Panc1 (cell line): Measurements from ENCODE around the gene INPP4B. TPM values are rescaled to one million over a fixed set of nuclear protein-coding genes. Genes with fewer than 3 reads are reported as not detected.

ENCODE experiments used
- ATAC-seq: fragments of 200-7000 bp; cut with Tn5 transposase; 2 replicates; pipeline ENCODE4 v1.9.1; 2020; ENCODE audit warnings: mild to moderate bottlenecking, moderate library complexity
- BruUV-seq: library from RNA; stranded (reverse); fragments of 400-500 nt; replicated peaks from 2 replicates; lab custom pipeline; 2021; lab: Mats Ljungman, UMichigan
- CTCF ChIA-PET: fragments of 300-600 bp; sonication (Branson Sonifier 250); formaldehyde crosslinking; loops from one replicate; lab custom pipeline; 2022; ENCODE audit warnings: antibody characterized with exemption; lab: Charles Lee
- POLR2A ChIA-PET: fragments of 300-600 bp; sonication (Branson Sonifier 250); formaldehyde crosslinking; loops from one replicate; lab custom pipeline; 2022; ENCODE audit warnings: antibody characterized with exemption; lab: Charles Lee
- DNase-seq: peaks from one replicate; pipeline ENCODE4 v3.0.0-alpha.2; 2010; ENCODE audit warnings: low read depth, low spot score
- H3K27ac ChIP-seq: 2 replicates; pipeline ENCODE4 v1.5.1; 2011; ENCODE audit warnings: mild to moderate bottlenecking, low read length, inconsistent platforms
- H3K27me3 ChIP-seq: fragments of 200-500 bp; sonication (Bioruptor generic); 2 replicates; pipeline ENCODE4 v1.6.0; 2014; ENCODE audit warnings: low read length, inconsistent platforms; ENCODE audit not compliant: control insufficient read depth, insufficient read depth
- H3K36me3 ChIP-seq: fragments of 200-500 bp; sonication (Bioruptor generic); 2 replicates; pipeline ENCODE4 v1.5.1; 2014; ENCODE audit warnings: inconsistent platforms, mild to moderate bottlenecking, low read length, moderate library complexity; ENCODE audit not compliant: control insufficient read depth, insufficient read depth
- H3K4me1 ChIP-seq: 2 replicates; pipeline ENCODE4 v1.5.1; 2011; ENCODE audit warnings: inconsistent platforms, mild to moderate bottlenecking, low read length, moderate library complexity; ENCODE audit not compliant: control insufficient read depth, insufficient read depth
- H3K4me3 ChIP-seq, 2 experiments: 2 replicates each; pipeline ENCODE4 v1.5.1; 2011 to 2012; ENCODE audit warnings: low read depth in 2 of 2, low read length in 2 of 2, mild to moderate bottlenecking in 2 of 2, inconsistent platforms in 1 of 2, moderate library complexity in 1 of 2
- H3K9me3 ChIP-seq: fragments of 200-500 bp; sonication (Bioruptor generic); 2 replicates; pipeline ENCODE4 v1.5.1; 2014; ENCODE audit warnings: low read depth, mild to moderate bottlenecking, inconsistent platforms, low read length, moderate library complexity; ENCODE audit not compliant: control insufficient read depth, insufficient read depth
- POLR2AphosphoS5 ChIP-seq: IDR thresholded peaks from 2 replicates; pipeline ENCODE4 v1.6.1; 2012; ENCODE audit warnings: mild to moderate bottlenecking, low read depth, low read length, moderate library complexity
- SIN3A ChIP-seq: IDR thresholded peaks from 2 replicates; pipeline ENCODE4 v1.6.1; 2012; ENCODE audit warnings: low read depth, mild to moderate bottlenecking, low read length, moderate library complexity, borderline replicate concordance; ENCODE audit not compliant: insufficient read depth
- TCF7L2 ChIP-seq: IDR thresholded peaks from 2 replicates; pipeline ENCODE4 v1.6.1; 2011; ENCODE audit warnings: mild to moderate bottlenecking, low read depth, low read length, inconsistent platforms
- in situ Hi-C: cut with HindIII; loops from 2 replicates; pipeline ENCODE4 v1.10.0; 2016; ENCODE audit warnings: low sequenced_read_pairs, low pct_unique_long_range_greater_than_20kb
- intact Hi-C: fragments of 100-400 bp; cut with micrococcal nuclease; formaldehyde crosslinking; loops from one replicate; pipeline ENCODE4 v1.10.0; 2022; ENCODE audit not compliant: unreplicated experiment
- total RNA-seq: library from RNA; stranded (reverse); gene quantifications from one replicate; pipeline ENCODE4 v1.2.1, GENCODE V29; 2021; ENCODE audit not compliant: unreplicated experiment
- TF ChIP-seq, protein P1 (sequence below), 2 experiments: IDR thresholded peaks; 2 replicates each; pipeline ENCODE4 v1.6.1; 2011 to 2012; ENCODE audit warnings: low read depth in 2 of 2, control low read depth in 1 of 2, low read length in 1 of 2, mild to moderate bottlenecking in 1 of 2, moderate library complexity in 1 of 2; ENCODE audit not compliant: insufficient read depth in 1 of 2
- TF ChIP-seq, protein P2 (sequence below): fragments of 450-650 bp; IDR thresholded peaks from 2 replicates; pipeline ENCODE4 v1.5.1; 2017; ENCODE audit warnings: mild to moderate bottlenecking

The INPP4B gene
- total RNA-seq, 1 experiment from 2014 or later, result 4.5 TPM

- H3K27ac ChIP-seq, result no peak overlapping the region
- CTCF ChIA-PET, result no interaction called here
- ATAC-seq (no peak), DNase-seq (no peak)
- H3K4me3 ChIP-seq, result no peak overlapping the region
- TF ChIP-seq TCF7L2, result no peak
- TF ChIP-seq SIN3A, result no peak
- no peak for TF ChIP-seq POLR2AphosphoS5
- TF ChIP-seq, protein P1, sequence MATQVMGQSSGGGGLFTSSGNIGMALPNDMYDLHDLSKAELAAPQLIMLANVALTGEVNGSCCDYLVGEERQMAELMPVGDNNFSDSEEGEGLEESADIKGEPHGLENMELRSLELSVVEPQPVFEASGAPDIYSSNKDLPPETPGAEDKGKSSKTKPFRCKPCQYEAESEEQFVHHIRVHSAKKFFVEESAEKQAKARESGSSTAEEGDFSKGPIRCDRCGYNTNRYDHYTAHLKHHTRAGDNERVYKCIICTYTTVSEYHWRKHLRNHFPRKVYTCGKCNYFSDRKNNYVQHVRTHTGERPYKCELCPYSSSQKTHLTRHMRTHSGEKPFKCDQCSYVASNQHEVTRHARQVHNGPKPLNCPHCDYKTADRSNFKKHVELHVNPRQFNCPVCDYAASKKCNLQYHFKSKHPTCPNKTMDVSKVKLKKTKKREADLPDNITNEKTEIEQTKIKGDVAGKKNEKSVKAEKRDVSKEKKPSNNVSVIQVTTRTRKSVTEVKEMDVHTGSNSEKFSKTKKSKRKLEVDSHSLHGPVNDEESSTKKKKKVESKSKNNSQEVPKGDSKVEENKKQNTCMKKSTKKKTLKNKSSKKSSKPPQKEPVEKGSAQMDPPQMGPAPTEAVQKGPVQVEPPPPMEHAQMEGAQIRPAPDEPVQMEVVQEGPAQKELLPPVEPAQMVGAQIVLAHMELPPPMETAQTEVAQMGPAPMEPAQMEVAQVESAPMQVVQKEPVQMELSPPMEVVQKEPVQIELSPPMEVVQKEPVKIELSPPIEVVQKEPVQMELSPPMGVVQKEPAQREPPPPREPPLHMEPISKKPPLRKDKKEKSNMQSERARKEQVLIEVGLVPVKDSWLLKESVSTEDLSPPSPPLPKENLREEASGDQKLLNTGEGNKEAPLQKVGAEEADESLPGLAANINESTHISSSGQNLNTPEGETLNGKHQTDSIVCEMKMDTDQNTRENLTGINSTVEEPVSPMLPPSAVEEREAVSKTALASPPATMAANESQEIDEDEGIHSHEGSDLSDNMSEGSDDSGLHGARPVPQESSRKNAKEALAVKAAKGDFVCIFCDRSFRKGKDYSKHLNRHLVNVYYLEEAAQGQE (IDR thresholded peaks at IDR 0.05; ENCODE audit: insufficient read depth in 1 of 2, low read depth in 2 of 2, low read length in 1 of 2), result no peak
- TF ChIP-seq, protein P2, sequence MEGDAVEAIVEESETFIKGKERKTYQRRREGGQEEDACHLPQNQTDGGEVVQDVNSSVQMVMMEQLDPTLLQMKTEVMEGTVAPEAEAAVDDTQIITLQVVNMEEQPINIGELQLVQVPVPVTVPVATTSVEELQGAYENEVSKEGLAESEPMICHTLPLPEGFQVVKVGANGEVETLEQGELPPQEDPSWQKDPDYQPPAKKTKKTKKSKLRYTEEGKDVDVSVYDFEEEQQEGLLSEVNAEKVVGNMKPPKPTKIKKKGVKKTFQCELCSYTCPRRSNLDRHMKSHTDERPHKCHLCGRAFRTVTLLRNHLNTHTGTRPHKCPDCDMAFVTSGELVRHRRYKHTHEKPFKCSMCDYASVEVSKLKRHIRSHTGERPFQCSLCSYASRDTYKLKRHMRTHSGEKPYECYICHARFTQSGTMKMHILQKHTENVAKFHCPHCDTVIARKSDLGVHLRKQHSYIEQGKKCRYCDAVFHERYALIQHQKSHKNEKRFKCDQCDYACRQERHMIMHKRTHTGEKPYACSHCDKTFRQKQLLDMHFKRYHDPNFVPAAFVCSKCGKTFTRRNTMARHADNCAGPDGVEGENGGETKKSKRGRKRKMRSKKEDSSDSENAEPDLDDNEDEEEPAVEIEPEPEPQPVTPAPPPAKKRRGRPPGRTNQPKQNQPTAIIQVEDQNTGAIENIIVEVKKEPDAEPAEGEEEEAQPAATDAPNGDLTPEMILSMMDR, result no peak
- intact Hi-C loops, result no loop called here
- H3K9me3 ChIP-seq, result no peaks in the 10 kb centered on the region
- in situ Hi-C loops, result no loop called here
- no TSS peak for BruUV-seq
- no peaks in the 10 kb centered on the region for H3K4me1 ChIP-seq
- POLR2A ChIA-PET, result no interaction called here
- no peaks in the 10 kb centered on the region for H3K27me3 ChIP-seq
- H3K36me3 ChIP-seq, result no peaks in the 10 kb centered on the region
Measured at GRCh38 chr4:142307857-142308256, 538.2 kb downstream of the INPP4B start.

DNA sequence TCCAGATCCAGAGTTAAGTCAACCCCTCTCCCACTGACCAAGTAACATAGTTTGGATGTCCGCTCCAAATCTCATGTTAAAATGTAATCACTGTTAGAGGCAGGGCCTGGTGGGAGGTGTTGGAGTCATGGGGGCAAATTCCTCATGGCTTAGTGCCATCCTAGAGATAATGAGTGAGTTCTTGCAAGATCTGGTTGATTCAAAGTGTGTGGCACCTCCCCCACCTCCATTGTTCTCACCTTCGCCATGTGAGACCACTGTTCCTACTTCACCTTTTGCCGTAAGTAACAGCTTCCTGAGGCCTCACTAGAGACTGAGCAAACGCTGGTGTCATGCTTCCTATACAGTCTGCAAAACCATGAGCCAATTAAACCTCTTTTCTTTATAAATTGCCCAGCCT, 548.8 kb downstream of the INPP4B start:
- Histone ChIP-seq H3K4me3 (no peak overlapping the region), H3K27ac (no peak overlapping the region), H3K9me3 (no peaks in the 10 kb centered on the region), H3K27me3 (no peaks in the 10 kb centered on the region), H3K36me3 (no peaks in the 10 kb centered on the region), H3K4me1 (no peaks in the 10 kb centered on the region)
- ChIA-PET POLR2A (no interaction called here), CTCF (no interaction called here)
- TF ChIP-seq TCF7L2 (no peak), POLR2AphosphoS5 (no peak), SIN3A (no peak)
- TF ChIP-seq, protein P1 (IDR thresholded peaks at IDR 0.05; ENCODE audit: insufficient read depth in 1 of 2, low read depth in 2 of 2, low read length in 1 of 2), result no peak
- TF ChIP-seq, protein P2, result no peak
- intact Hi-C loops, result no loop called here
- ATAC-seq (no peak), DNase-seq (no peak)
- in situ Hi-C loops, result no loop called here
- no TSS peak for BruUV-seq
